HG03196 (cell line): ENCODE data around the gene SYVN1.
"Not testable (repeated sequence)": the region's sequence is repeated elsewhere in the genome, so short reads cannot be mapped to it uniquely, and the experiment has no call there.

Experiments
- ATAC-seq: cut with Tn5 transposase; IDR thresholded peaks from one replicate; pipeline ENCODE4 v1.9.1; 2021; ENCODE audit not compliant: unreplicated experiment

Gene SYVN1

DNA sequence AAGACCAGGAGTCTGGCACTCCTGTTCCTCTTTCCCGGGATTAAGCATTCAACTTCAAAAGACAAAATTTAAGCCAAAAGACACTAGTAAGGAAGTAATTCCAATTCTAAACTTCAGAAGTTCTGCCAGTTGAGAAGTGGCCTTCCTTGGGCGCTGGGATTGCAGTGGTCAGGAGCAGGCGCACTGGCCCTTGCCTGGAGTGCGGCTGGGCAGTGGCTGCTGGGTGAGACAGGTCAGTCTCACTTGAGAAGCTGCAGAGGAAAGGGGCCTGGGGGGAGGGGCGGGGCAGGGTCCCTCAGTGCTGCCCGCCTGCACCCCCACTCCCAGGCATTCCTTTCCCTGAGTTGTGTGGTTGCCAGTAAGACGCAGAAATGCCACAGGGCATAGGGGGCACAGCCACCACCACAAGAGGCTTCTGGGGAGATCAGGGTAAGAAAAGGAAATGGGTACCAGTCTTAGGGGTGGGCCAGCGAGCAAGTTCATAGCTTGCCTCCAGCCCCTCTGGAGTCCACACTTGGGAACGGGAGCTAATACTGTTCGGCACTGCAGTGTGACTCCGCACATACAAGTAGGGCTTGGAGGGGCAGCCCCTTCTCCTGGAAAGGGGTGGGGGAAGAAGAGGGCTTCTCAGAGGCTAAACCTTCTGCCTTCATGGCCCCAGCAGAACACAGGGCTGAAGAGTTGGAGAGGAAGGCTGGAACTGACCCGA lies 6.7 kb downstream of the SYVN1 start:
- ATAC-seq: no peak

DNA sequence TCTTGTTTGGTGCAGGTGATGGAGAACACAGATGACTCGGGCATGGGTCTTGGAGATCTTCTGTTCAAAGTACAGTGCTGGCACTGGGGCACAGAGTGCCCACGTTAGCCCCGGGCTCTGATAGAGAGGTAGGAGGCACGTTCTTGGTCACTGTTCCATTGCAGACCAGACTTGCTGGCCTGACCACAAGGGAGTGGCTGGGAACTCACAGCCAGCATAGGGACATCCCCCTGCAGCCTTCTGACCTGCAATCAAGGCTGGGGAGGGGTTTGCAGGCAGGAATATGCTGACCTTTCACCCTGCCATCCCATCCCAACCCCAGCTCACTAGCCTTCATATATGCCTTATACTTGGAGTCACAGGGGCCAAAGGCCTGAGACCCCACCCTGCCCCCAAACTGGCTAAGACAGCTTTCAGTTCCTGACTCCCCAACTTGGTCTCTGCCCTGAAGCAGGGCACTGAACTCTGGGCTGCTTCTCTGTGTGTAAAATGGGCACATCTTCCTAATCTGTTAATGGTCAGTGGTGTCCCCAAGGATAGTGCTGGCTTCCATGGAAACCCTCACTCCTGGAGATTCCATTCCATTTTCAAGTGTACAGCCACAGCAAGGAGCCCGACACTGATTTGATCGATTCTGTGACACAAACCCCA lies 7.6 kb downstream of the SYVN1 start:
- ATAC-seq: no peak

DNA sequence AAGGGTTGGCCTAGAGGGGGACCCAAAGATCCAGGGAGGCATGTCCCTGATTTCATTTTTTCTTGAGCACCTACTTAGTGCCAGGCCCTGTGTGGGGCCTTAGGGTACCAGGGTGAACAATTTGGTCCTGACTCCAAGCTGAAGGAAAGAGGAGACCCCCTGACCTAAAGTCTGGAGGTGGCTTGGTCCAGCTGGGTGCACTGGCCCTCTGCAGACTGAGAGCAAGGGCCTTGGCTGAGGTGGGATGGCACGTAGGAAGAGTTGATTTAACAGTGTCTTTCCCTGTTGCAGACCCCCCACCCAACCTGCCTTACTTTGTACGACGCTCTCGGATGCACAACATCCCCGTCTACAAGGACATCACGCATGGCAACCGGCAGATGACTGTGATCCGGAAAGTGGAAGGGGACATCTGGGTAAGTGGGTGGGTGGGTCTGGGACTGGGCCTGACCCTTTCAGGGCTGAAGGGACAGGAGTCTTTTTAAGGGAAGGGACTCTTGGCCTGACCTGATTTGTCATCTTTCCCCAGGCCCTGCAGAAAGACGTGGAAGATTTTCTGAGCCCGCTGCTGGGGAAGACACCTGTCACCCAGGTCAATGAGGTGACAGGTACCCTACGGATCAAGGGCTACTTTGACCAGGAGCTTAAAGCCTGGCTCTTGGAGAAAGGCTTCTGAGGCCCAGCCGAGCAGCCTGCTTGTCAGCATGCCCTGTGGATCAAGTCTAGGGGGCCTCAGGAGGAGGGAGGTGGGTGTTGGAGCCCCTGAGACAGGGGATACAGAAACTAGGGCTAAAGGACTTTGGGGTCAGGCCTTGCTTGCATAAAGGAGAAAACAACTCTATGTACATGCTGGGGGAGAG lies 8.9 kb downstream of the SYVN1 start:
- no peak for ATAC-seq

DNA sequence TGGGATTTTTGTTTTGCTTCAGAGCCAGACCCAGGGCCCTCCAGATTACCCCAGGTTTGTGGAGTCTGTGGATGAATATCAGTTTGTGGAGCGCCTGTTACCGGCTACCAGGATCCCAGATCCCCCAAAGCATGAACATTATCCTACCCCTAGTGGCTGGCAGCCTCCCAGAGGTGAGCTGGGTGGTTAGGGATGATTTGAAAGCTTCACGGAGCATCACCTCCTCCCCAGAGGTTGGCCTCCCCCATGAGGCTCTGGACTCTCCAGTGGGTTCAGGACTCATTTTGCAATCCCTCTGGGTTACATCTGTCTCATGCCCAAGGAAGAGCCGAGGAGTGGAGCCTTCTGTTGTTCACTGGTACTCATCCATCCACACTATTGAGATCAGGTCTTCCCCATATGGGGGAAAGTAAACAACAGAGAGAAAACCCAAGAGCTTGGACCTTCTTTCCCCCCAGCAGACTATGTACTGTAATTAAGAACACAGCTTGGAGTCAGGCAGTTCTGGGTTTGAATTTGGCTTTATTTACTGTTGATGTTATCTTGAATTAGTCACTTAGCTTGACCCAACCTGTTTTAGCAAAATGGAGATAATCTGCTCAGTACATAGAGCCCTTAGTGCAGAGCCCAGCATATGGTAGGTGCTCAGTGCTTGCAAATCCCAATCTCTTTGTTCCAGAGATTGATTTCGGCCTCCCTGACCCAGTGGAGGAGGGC lies 9.7 kb downstream of the SYVN1 start:
- ATAC-seq: no peak

DNA sequence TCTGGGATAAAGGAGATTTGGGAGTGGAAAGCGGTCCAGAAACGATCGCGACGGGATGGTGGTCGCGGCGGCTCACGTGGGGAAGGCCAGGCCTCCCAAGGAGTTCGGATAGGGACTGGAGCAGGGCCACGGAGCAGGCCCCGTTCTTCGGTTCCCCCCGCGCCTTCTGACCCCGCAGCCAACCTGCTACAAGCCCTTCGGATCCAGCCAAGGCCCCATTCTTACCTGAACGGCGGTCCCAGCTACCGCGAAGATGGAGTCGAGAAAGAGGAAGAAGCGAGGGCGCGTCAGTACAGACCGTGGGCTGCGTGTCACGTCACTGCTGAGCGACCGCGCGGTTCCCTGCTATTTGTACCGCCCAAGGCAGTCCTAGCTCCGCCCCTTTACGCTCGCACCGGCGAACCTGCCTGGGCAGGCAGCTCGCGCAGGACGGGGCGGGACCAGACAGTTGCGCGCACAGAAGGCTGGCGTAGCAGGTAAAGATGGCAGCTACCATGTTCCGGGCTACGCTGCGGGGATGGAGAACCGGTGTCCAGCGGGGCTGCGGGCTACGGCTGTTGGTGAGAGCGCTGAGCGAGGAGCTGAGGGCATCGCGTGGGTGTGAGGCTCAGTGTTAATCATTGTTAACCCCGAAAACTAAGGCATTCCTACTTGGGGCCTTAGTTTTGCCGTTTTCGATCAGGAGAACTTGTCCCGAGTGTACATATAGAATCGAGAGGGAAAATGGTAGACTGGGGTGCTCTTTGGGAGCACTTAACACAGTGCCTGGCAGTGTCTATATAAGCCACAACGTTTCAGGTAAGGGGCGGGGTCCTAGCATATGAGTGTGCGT lies 12.2 kb downstream of the SYVN1 start, which contains the start of the genes FAU and MRPL49:
TSS of gene FAU (minus strand) at position 270 of the 832 bp plus-strand sequence. CDS start 321 bp downstream, outside the sequence.
TSS of gene MRPL49 (plus strand) at position 457 of the 832 bp plus-strand sequence. CDS start at position 483, 26 bp downstream.
- peak; percentile 78 for ATAC-seq

DNA sequence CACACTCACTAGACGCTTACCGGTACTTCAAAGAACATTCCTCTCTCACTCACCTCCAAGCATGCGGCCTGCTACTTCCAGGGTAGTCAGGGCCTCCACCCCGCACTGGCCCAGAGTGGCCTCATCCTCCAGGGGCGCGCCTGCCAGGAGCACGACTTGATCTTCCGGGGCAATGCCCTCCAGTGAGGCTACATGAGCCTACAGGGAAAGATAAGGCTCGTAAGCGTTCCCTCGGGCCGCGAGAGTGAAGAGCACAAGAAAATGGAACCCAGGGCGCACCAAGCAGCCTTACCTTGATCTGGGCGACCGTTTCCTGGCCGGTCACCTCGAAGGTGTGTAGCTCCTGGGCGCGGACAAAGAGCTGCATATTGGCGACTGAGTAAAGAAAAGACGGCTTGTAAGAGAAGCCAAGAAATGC lies 12.9 kb downstream of the SYVN1 start:
- ATAC-seq: no peak

DNA sequence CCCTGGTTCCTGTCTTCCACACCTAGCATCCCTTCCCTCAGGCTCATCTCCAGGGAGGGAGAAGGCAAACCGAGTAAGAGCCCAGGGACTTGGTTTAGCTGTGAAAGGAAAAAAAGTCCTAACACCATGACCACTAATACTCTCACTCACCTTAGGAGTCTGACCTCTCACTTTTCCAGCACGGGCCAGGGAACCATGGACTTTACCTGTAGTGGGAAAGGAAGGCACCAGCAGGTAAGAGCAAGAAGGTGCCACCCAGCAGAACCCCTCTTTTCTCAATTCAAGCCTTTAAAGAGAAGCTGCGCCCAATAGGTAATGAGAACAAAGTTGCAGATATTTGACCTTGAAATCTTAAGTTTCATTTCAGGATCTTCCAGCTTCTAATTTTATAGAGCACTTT lies 13.5 kb downstream of the SYVN1 start:
- no peak for ATAC-seq

DNA sequence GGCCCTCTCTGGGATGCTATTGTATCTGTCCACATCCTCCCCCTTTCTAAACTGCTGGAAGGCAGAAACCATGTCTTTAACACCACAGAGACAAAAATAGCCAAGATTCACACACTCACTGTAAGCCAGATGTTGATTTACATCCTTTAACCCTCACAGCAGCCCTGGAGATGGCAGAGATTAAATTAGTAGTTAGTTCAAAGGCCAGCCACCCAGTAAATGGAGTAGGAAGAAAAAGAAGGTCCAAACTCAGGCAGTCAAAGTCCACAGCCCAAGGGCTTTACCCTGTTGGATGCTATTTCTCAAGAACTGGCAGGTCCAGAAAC lies 14.7 kb downstream of the SYVN1 start:
- no peak for ATAC-seq

DNA sequence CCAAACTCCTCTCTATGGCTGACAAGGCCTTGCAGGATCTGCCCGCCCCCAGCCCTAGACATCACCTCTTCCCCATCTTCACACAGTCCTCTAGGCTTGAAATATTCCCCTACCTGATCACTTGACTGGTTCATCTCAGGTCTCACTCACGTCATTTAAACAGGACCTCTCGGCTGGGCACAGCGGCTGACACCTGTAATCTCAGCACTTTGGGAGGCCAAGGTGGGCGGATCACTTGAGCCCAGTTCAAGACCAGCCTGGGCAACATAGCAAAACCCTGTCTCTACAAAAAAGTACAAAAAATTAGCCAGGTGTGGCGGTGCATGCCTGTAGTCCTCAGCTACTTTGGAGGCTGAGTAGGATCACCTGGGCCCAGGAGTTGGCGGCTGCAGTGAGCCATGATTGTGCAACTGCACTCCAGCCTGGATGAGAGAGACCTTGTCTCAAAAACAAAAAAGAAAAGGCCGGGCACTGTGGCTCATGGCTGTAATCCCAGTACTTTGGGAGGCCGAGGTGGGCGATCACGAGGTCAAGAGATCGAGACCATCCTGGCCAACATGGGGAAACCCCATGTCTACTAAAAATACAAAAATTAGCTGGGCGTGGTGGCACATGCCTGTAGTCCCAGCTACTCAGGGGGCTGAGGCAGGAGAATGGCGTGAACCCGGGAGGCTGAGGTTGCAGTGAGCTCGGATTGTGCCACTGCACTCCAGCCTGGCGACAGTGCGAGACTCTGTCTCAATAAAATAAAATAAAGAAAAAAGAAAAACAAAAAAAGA lies 15.2 kb downstream of the SYVN1 start:
- ATAC-seq: not testable (repeated sequence)

DNA sequence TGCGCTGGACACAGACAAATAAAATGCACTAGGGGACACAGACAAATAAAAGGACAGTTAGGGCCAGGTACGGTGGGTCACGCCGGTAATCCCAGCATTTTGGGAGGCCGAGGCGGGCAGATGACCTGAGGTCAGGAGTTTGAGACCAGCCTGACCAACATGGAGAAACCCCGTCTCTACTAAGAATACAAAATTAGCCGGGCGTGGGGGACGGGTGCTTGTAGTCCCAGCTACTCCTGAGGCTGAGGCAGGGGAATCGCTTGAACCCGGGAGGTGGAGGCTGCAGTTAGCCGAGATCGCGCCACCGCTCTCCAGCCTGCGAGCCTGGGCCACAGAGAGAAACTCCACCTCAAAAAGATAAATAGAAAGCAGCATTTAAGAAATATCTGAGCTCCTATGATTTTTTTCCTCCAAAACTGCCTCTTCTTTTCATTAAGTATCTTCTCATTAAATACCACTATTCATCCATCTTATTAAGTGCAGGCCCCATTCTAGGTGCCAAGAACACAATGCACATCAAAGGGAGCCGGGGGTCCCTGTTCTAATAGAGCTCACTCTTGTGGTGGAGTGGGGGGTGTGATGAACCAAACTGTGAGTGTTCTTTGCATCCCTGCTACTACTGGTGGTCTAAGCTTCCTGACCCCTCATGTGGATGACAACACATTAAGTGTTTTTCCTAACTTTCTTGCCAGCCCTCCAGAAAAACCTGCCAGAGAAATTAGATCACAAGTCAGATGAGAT lies 16.1 kb downstream of the SYVN1 start:
- ATAC-seq: no peak

DNA sequence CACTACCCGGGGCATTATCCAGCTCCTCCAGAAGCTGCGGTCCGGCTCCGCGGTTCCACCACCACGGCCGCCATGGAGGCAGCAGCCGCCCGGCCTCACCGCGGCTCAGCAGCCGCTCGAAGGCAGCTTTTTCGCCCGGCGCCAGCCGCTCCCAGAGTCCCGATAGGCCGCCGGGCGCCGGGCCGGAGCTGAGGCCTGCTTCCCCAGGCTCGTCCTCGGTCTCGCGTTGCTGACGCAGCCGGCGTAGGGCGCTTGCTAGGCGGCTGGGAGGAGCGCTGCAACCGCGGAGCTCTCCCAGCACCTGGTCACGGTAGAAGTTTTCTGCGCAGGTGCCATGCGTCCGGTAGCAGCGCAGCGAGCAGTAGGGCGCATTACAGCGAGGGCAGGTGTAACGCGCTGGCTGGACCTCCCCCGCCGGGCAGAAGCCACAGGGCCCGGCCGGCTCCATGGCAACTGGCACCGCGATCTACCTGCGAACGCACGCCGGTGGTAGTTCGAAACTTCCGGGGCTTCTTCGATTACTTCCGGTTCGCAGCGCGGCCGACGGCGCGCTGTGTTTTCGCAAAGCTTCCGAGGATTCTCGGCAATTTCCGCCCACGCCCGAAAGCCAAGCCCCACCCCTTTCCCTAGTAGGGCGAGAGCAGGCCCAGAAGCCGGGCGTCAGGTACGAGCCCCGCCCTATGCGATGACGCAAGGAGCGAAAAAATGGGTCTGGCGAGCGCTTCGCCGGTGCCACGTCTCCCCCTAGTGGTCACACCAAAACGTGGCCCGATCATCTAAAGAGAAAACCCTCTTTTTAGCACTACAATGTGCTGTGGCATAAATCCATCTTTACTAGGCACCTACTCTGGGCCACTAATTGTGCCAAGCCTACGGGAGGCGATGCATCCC lies 16.9 kb downstream of the SYVN1 start, which contains the start of gene ZNHIT2:
TSS of gene ZNHIT2 (minus strand) at position 496 of the 891 bp plus-strand sequence. CDS start at position 448, 48 bp downstream.
- ATAC-seq: peak; percentile 46

DNA sequence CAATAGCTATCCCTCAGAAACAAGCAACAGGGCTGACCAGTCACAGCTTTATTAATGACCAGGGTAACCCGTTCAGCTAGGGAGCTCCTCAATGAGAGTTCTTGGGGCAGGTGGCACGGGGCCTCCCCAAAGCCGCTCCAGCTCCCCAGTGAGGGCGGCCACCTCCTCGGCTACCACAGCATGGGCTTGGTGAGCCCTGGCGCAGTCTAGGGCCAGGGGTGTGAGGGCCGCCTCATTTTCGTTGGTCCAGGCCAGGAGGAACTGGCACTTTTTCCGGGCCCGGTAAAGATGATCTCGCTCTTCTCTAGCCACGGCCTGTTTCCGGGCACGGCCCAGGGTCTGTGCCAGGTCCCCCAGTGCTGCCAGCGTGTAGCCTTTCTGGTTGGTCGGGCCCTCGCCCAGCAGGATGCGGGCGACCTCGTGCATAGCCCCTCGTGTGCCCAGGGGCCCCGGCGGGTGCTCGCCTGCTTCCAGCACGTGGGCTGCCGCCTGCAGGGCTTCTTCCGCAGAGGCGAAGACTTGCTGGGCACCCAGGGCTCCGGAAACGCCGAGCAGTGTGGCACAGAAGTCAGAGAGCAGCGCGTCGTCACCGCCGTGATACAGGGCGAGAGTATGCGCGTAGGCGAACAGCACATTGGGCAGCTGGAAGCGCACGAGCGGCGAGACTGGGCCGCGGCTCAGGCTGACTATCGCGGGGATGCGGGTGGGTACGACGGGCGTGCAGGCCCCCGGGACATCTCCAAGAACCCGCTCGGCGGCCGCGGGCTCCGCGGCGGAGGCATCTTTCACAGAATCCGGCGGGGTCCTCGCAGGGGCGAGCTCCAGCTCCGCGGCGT lies 17.7 kb downstream of the SYVN1 start:
- no peak for ATAC-seq

DNA sequence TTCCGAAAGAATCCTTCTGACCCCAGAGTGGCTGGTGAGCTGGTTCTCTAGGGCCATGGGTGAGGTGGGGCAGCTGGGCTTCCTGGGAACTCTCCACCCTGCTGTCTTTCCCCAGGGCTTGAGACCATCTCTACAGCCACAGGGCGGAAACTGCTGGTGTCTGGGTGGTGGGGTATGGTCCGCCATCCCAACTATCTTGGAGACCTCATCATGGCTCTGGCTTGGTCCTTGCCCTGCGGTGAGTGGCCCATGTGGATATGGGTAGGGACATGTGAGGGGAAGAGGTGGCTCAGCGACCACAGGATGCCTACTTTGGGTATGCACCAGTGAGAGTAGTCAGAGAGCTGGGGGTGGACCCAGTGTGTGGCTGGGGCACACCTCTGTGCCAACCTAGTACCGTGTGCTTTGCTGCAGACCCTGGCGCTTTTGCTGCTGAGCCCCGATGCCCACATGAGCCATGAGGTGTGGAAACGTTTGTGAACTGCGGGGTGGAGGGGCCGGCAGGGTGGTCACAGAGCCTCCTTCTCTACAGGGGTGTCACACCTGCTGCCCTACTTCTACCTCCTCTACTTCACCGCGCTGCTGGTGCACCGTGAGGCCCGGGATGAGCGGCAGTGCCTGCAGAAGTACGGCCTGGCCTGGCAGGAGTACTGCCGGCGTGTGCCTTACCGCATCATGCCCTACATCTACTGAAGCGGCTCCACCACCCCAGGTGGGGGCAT lies 18.8 kb downstream of the SYVN1 start:
- no peak for ATAC-seq

DNA sequence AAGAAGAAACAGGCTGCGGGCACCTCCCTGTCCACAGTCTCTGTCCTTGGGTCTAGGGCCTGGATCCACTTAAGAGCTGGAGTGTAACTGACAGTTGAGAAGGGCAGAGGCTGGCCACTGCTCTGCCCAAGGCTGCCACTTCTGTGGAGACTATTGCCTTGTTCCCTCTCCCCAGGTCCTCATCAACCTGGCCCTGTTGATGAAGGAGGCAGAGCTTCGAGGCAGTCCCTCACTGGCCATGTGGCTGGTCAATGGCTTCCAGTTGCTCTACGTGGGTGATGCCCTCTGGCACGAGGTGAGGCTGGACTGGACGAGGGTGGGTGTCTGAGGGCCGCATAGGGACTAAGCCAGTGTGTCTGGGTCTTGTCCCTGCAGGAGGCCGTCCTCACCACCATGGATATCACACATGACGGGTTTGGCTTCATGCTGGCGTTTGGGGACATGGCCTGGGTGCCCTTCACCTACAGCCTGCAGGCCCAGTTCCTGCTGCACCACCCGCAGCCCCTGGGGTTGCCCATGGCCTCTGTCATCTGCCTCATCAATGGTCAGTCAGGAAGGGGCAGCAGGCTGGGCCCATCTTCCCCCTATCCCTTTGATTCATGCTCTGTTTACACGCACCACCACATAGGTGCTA lies 19.7 kb downstream of the SYVN1 start:
- no peak for ATAC-seq

DNA sequence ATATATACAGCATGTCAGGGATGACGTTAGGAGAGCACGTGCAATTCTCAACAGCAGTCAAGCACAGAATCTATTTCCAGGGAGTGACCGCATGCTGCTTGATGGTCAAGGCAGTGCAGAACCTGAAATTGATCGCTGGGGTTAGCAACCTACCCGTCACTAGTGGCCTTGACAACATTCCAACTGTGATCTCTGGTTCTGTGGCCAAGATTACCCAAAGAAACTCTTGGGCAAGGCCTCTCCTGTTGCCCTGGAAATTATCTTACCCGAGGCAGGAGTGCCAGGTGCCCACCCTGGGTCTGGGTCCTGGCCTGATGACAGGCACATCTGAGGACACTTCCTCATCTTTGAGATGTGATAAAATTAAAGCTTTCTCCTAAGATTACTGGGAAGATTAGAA lies 20.5 kb downstream of the SYVN1 start:
- ATAC-seq: no peak

DNA sequence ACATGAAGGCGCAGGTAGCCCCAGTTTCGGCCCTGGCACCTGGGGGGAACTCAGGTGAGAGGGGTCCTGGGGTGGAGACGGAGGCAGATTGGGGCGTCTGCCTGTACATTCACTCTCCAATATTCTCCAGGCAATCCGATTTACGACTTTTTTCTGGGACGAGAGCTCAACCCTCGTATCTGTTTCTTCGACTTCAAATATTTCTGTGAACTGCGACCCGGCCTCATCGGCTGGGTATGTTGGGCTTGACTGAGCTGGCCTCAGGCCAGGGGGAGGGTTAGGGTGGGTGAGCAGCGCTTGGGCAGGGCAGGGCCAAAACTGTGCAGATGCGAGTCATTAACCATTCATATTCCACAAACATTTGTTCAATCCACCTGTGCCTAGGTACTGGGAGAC lies 21.0 kb downstream of the SYVN1 start:
- ATAC-seq: no peak
